COR-L47 (cell line): ENCODE results near the gene SPON1.

Experiments
- DNase-seq: peaks from one replicate; lab custom pipeline; 2025; lab: John Stamatoyannopoulos, UW

Gene SPON1

GRCh38 chr11:14186046-14186775, 223.7 kb downstream of the SPON1 start:
- DNase-seq = no peak

- no peak for DNase-seq
These were observed 227.4 kb downstream of the SPON1 start for GRCh38 chr11:14189874-14190273.

- no peak for DNase-seq
These were observed 228.7 kb downstream of the SPON1 start for GRCh38 chr11:14190992-14191778.

- DNase-seq = no peak
These were observed 231.1 kb downstream of the SPON1 start for GRCh38 chr11:14193644-14194043.

- DNase-seq = no peak
These were observed 240.0 kb downstream of the SPON1 start for GRCh38 chr11:14202251-14203196.

GRCh38 chr11:14203321-14203720, 240.8 kb downstream of the SPON1 start:
- no peak for DNase-seq

- DNase-seq = no peak
These were observed 250.5 kb downstream of the SPON1 start for GRCh38 chr11:14212986-14213385.

GRCh38 chr11:14218728-14219127, 256.2 kb downstream of the SPON1 start:
- no peak for DNase-seq

GRCh38 chr11:14223636-14224288, 261.2 kb downstream of the SPON1 start:
- DNase-seq = no peak

- no peak for DNase-seq
These were observed 261.9 kb downstream of the SPON1 start for GRCh38 chr11:14224395-14224794.

GRCh38 chr11:14225666-14226065, 263.1 kb downstream of the SPON1 start:
- DNase-seq = no peak

GRCh38 chr11:14228356-14228755, 265.8 kb downstream of the SPON1 start:
- no peak for DNase-seq

GRCh38 chr11:14229472-14229871, 266.9 kb downstream of the SPON1 start:
- no peak for DNase-seq

GRCh38 chr11:14230407-14230806, 267.9 kb downstream of the SPON1 start:
- no peak for DNase-seq

- no peak for DNase-seq
These were observed 270.1 kb downstream of the SPON1 start for GRCh38 chr11:14232652-14233051.

- no peak for DNase-seq
These were observed 271.9 kb downstream of the SPON1 start for GRCh38 chr11:14234446-14234845.

GRCh38 chr11:14235701-14236100, 273.2 kb downstream of the SPON1 start:
- DNase-seq = no peak

GRCh38 chr11:14237444-14237961, 275.0 kb downstream of the SPON1 start:
- no peak for DNase-seq

- no peak for DNase-seq
These were observed 277.7 kb downstream of the SPON1 start for GRCh38 chr11:14240221-14240620.

GRCh38 chr11:14240951-14241350, 278.4 kb downstream of the SPON1 start:
- DNase-seq = no peak

GRCh38 chr11:14242187-14242586, 279.7 kb downstream of the SPON1 start:
- DNase-seq = no peak

GRCh38 chr11:14242733-14243132, 280.2 kb downstream of the SPON1 start:
- DNase-seq = no peak
